Fibroblast of lung (primary cell): ENCODE results near the gene ZNF808. TPM values are rescaled to one million over a fixed set of nuclear protein-coding genes. Genes with fewer than 3 reads are reported as not detected.
"Not testable (repeated sequence)": the region's sequence is repeated elsewhere in the genome, so short reads cannot be mapped to it uniquely, and the experiment has no call there.

Source experiments
- DNase-seq, 2 donors: peaks; one replicate each; pipeline versions ENCODE4 v3.0.0 to v3.0.0-alpha.2; 2010; ENCODE audit warnings: low read depth in 2 of 2
- H2AFZ ChIP-seq: 2 replicates; pipeline ENCODE4 v1.5.1; 2012; ENCODE audit warnings: low read length, control low read depth, inconsistent platforms
- H3K27ac ChIP-seq: 2 replicates; pipeline ENCODE4 v1.5.1; 2011; ENCODE audit warnings: low read length, control low read depth; ENCODE audit not compliant: insufficient read depth
- H3K27me3 ChIP-seq: 2 replicates; pipeline ENCODE4 v1.5.1; 2011; ENCODE audit warnings: mild to moderate bottlenecking, low read length; ENCODE audit not compliant: control insufficient read depth, insufficient read depth
- H3K36me3 ChIP-seq: 2 replicates; pipeline ENCODE4 v1.5.1; 2011; ENCODE audit warnings: low read length; ENCODE audit not compliant: control insufficient read depth, insufficient read depth
- H3K4me1 ChIP-seq: 2 replicates; pipeline ENCODE4 v1.5.1; 2011; ENCODE audit warnings: low read length; ENCODE audit not compliant: control insufficient read depth, insufficient read depth; ENCODE audit errors: extremely low read depth
- H3K4me2 ChIP-seq: 2 replicates; pipeline ENCODE4 v1.5.1; 2011; ENCODE audit warnings: low read length, control low read depth; ENCODE audit not compliant: insufficient read depth; ENCODE audit errors: extremely low read depth
- H3K4me3 ChIP-seq, 4 experiments: fragments of 200-600 bp in 1 of 4; sonication (generic) in 1 of 4; replicated peaks in 1 of 4; 2 replicates each; pipeline ENCODE4 v1.5.1; 2011 to 2016; ENCODE audit warnings: low read length in 4 of 4, low read depth in 3 of 4, mild to moderate bottlenecking in 3 of 4, control low read depth in 2 of 4, inconsistent platforms in 1 of 4, mixed read lengths in 1 of 4; ENCODE audit not compliant: insufficient read depth in 1 of 4; ENCODE audit errors: control extremely low read depth in 1 of 4
- H3K79me2 ChIP-seq: 2 replicates; pipeline ENCODE4 v1.5.1; 2012; ENCODE audit warnings: mild to moderate bottlenecking, low read length, inconsistent platforms; ENCODE audit not compliant: control insufficient read depth, insufficient read depth
- H3K9ac ChIP-seq: 2 replicates; pipeline ENCODE4 v1.5.1; 2011; ENCODE audit warnings: mild to moderate bottlenecking, low read length, control low read depth; ENCODE audit not compliant: insufficient read depth
- H3K9me3 ChIP-seq: 2 replicates; pipeline ENCODE4 v1.5.1; 2012; ENCODE audit warnings: low read depth, low read length; ENCODE audit not compliant: control insufficient read depth, insufficient read depth
- H4K20me1 ChIP-seq: 2 replicates; pipeline ENCODE4 v1.5.1; 2011; ENCODE audit warnings: low read length; ENCODE audit not compliant: control insufficient read depth, insufficient read depth; ENCODE audit errors: extremely low read depth
- CTCF ChIP-seq, 2 donors: IDR thresholded peaks in 1 of 2; conservative IDR thresholded peaks in 1 of 2; 1 replicate in 1 of 2; 2 replicates in 1 of 2; pipeline ENCODE4 v1.5.1; 2011 to 2012; ENCODE audit warnings: low read length in 2 of 2, control low read depth in 1 of 2, inconsistent platforms in 1 of 2, low read depth in 1 of 2, mild to moderate bottlenecking in 1 of 2
- EZH2 ChIP-seq: IDR thresholded peaks from 2 replicates; pipeline ENCODE4 v1.5.1; 2012; ENCODE audit warnings: low read length, control low read depth, mild to moderate bottlenecking; ENCODE audit errors: missing control alignments
- polyA plus RNA-seq, 2 donors: library from polyadenylated mRNA; depleted of rRNA in 1 of 2; stranded (reverse) in 1 of 2; unstranded in 1 of 2; fragments of >200 nt; gene quantifications; 2 replicates each; pipeline ENCODE4 v1.2.1, GENCODE V29; 2011 to 2012; ENCODE audit warnings: missing spikeins in 1 of 2
- total RNA-seq: library from RNA; depleted of rRNA; stranded (reverse); fragments of >200 nt; gene quantifications from 2 replicates; pipeline ENCODE4 v1.2.1, GENCODE V29; 2014

Gene ZNF808
- total and polyA plus RNA-seq, 2 donors (not counting 1 experiment from before 2014, with no cell fraction given) = 6.0 to 23.1 TPM

GRCh38 chr19:52566121-52566520, 38.7 kb downstream of the ZNF808 start:
- Histone ChIP-seq H3K9me3 (no peaks in the 10 kb centered on the region), H3K27ac (no peak overlapping the region), H3K4me2 (no peak overlapping the region), H2AFZ (no peak overlapping the region), H3K4me3 (no peak overlapping the region), H3K27me3 (no peaks in the 10 kb centered on the region), H3K9ac (no peak overlapping the region), H3K36me3 (no peaks in the 10 kb centered on the region), H3K79me2 (no peaks in the 10 kb centered on the region), H4K20me1 (no peaks in the 10 kb centered on the region), H3K4me1 (no peaks in the 10 kb centered on the region)
- no peak for DNase-seq
- TF ChIP-seq CTCF (conservative IDR thresholded peaks at IDR 0.05 in 1 of 2, IDR thresholded peaks at IDR 0.05 in 1 of 2; ENCODE audit: low read depth in 1 of 2, low read length in 2 of 2) = no peak

GRCh38 chr19:52566588-52566987, 39.1 kb downstream of the ZNF808 start:
- peak; percentile 55 to 60 for DNase-seq
- H3K4me3 ChIP-seq = no peak overlapping the region

GRCh38 chr19:52567921-52568320, 40.5 kb downstream of the ZNF808 start:
- no peak overlapping the region for H3K4me3 ChIP-seq
- H3K9ac ChIP-seq = no peak overlapping the region
- TF ChIP-seq CTCF (conservative IDR thresholded peaks at IDR 0.05 in 1 of 2, IDR thresholded peaks at IDR 0.05 in 1 of 2; ENCODE audit: low read depth in 1 of 2, low read length in 2 of 2) = no peak
- no peak for TF ChIP-seq EZH2
- H3K27me3 ChIP-seq = no peaks in the 10 kb centered on the region
- no peaks in the 10 kb centered on the region for H3K36me3 ChIP-seq
- H4K20me1 ChIP-seq = no peaks in the 10 kb centered on the region
- H3K4me1 ChIP-seq = no peaks in the 10 kb centered on the region
- H3K9me3 ChIP-seq = no peaks in the 10 kb centered on the region
- H3K79me2 ChIP-seq = no peaks in the 10 kb centered on the region
- H3K27ac ChIP-seq = no peak overlapping the region
- H3K4me2 ChIP-seq = no peak overlapping the region
- H2AFZ ChIP-seq = no peak overlapping the region
- DNase-seq = no peak

More at GRCh38 chr19:52566588-52566987, 39.1 kb downstream of the ZNF808 start:
- no peak overlapping the region for H3K9ac ChIP-seq
- no peaks in the 10 kb centered on the region for H3K79me2 ChIP-seq
- H3K4me2 ChIP-seq = no peak overlapping the region
- H4K20me1 ChIP-seq = no peaks in the 10 kb centered on the region
- H3K27ac ChIP-seq = no peak overlapping the region
- H3K27me3 ChIP-seq = no peaks in the 10 kb centered on the region
- no peaks in the 10 kb centered on the region for H3K9me3 ChIP-seq
- no peak overlapping the region for H2AFZ ChIP-seq
- TF ChIP-seq CTCF (conservative IDR thresholded peaks at IDR 0.05 in 1 of 2, IDR thresholded peaks at IDR 0.05 in 1 of 2; ENCODE audit: low read depth in 1 of 2, low read length in 2 of 2) (no peak), EZH2 (no peak)
- no peaks in the 10 kb centered on the region for H3K36me3 ChIP-seq
- no peaks in the 10 kb centered on the region for H3K4me1 ChIP-seq

GRCh38 chr19:52569638-52569999, 42.2 kb downstream of the ZNF808 start:
- H3K9ac ChIP-seq, H3K4me1 ChIP-seq, H4K20me1 ChIP-seq, H3K9me3 ChIP-seq, H3K79me2 ChIP-seq, H3K36me3 ChIP-seq, H3K27me3 ChIP-seq: not testable (repeated sequence)
- DNase-seq = peak in 1 of 2 donors; percentile 57
- Histone ChIP-seq H3K4me3 (peak overlapping the region; percentile 8 to 88 (median 56)), H2AFZ (peak overlapping the region; percentile 17), H3K27ac (peak overlapping the region; percentile 13), H3K4me2 (peak overlapping the region; percentile 69)
